Measurements from ENCODE around the gene CIAO1. TPM values are rescaled to one million over a fixed set of nuclear protein-coding genes. Genes with fewer than 3 reads are reported as not detected.

Gene CIAO1
- total and polyA plus RNA-seq, 2 of the 13 experiments (the other 11 are each of a cell fraction or from before 2014, with no cell fraction given): 99.3 to 120 TPM

- TF ChIP-seq LBX2 (CRISPR knock-in tag; IDR thresholded peaks at IDR 0.05; ENCODE audit: borderline replicate concordance) (peak; percentile 91), HNRNPLL (IDR thresholded peaks at IDR 0.05; ENCODE audit: low read depth, low read length, poor library complexity, severe bottlenecking) (peak; percentile 97), ZNF33A (CRISPR knock-in tag; IDR thresholded peaks at IDR 0.05; ENCODE audit: borderline replicate concordance) (peak; percentile 25; the same call in 1 of the 2 replicates), ZBTB4 (CRISPR knock-in tag; IDR thresholded peaks at IDR 0.05; ENCODE audit: borderline replicate concordance) (peak; percentile 86), RNF2 (conservative IDR thresholded peaks at IDR 0.05; ENCODE audit: low read depth) (peak; percentile 91), ZSCAN22 (CRISPR knock-in tag; IDR thresholded peaks at IDR 0.05) (peak; percentile 70; the same call in 1 of the 2 replicates), ZNF589 (CRISPR knock-in tag; conservative IDR thresholded peaks at IDR 0.05) (peak; percentile 13; the same call in 1 of the 2 replicates), SRF (IDR thresholded peaks at IDR 0.05; ENCODE audit: low read depth, low read length) (no peak), PTBP1 (IDR thresholded peaks at IDR 0.05; ENCODE audit: low read depth, low read length, poor library complexity, severe bottlenecking) (no peak), MAX (IDR thresholded peaks at IDR 0.05) (peak; percentile 73), TBL1XR1 (IDR thresholded peaks at IDR 0.05; ENCODE audit: borderline replicate concordance, low read length, partially characterized antibody) (no peak), ZNF552 (CRISPR knock-in tag; IDR thresholded peaks at IDR 0.05; ENCODE audit: borderline replicate concordance) (peak; percentile 90; the same call in 1 of the 2 replicates), ATF7-NPFF (CRISPR knock-in tag; IDR thresholded peaks at IDR 0.05; ENCODE audit: low read depth) (peak; percentile 85; the same call in 1 of the 2 replicates), CCDC6 (CRISPR knock-in tag; IDR thresholded peaks at IDR 0.05) (peak; percentile 96), DNMT3B (CRISPR knock-in tag; conservative IDR thresholded peaks at IDR 0.05) (peak; percentile 71; the same call in 1 of the 2 replicates), PRDM15 (CRISPR knock-in tag; IDR thresholded peaks at IDR 0.05) (peak; percentile 89), NR2F2 (IDR thresholded peaks at IDR 0.05; ENCODE audit: borderline replicate concordance, low read depth) (peak; percentile 16; the same call in 1 of the 2 replicates), PLRG1 (conservative IDR thresholded peaks at IDR 0.05) (no peak), ZNF788 (CRISPR knock-in tag; IDR thresholded peaks at IDR 0.05; ENCODE audit: borderline replicate concordance) (peak; percentile 91; the same call in 1 of the 2 replicates), ZNF891 (CRISPR knock-in tag; IDR thresholded peaks at IDR 0.05) (peak; percentile 90), MTA3 (CRISPR knock-in tag; IDR thresholded peaks at IDR 0.05) (no peak), ZNF234 (CRISPR knock-in tag; conservative IDR thresholded peaks at IDR 0.05) (peak; percentile 75; the same call in 1 of the 2 replicates)
These were observed at the start of gene CIAO1, which contains the start of gene TMEM127 (continued) for GRCh38 chr2:96265840-96266679.

Data from HepG2 (cell line).